ENCODE measurements around the gene CTPS2. TPM values are rescaled to one million over a fixed set of nuclear protein-coding genes. Genes with fewer than 3 reads are reported as not detected.

The CTPS2 gene
- total RNA-seq, 1 donor from 2014 or later: 10.7 TPM

DNA sequence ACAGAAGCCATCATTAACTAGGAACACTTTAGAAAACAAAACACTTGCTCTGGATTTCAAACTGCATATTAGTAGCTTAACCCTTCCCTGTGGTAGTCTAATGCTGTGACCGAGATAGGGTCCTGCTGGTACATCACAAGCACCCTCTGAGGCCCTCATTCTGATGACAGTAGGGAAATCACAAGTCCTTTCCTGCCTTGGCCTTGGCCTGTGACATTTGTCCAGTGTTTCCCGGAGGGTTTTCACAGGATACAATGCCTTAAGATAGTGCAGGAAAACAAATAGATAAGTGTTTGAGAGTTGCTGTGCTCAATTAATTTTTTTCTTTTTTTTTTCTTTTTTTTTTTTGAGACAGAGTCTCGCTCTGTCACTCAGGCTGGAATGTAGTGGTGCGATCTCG, 36.0 kb upstream of the CTPS2 start:
- no peak overlapping the region for H3K27ac ChIP-seq
- no peaks in the 10 kb centered on the region for H3K4me1 ChIP-seq
- TF ChIP-seq, protein P1, sequence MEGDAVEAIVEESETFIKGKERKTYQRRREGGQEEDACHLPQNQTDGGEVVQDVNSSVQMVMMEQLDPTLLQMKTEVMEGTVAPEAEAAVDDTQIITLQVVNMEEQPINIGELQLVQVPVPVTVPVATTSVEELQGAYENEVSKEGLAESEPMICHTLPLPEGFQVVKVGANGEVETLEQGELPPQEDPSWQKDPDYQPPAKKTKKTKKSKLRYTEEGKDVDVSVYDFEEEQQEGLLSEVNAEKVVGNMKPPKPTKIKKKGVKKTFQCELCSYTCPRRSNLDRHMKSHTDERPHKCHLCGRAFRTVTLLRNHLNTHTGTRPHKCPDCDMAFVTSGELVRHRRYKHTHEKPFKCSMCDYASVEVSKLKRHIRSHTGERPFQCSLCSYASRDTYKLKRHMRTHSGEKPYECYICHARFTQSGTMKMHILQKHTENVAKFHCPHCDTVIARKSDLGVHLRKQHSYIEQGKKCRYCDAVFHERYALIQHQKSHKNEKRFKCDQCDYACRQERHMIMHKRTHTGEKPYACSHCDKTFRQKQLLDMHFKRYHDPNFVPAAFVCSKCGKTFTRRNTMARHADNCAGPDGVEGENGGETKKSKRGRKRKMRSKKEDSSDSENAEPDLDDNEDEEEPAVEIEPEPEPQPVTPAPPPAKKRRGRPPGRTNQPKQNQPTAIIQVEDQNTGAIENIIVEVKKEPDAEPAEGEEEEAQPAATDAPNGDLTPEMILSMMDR (IDR thresholded peaks at IDR 0.05): no peak
- H3K27me3 ChIP-seq: no peaks in the 10 kb centered on the region
- ATAC-seq (no peak), DNase-seq (no peak)
- peaks cover 13% of the 10 kb centered on the region for H3K36me3 ChIP-seq
- no peaks in the 10 kb centered on the region for H3K9me3 ChIP-seq
- H3K4me3 ChIP-seq: no peak overlapping the region
- intact Hi-C loops (cut with DNase I): no loop called here

DNA sequence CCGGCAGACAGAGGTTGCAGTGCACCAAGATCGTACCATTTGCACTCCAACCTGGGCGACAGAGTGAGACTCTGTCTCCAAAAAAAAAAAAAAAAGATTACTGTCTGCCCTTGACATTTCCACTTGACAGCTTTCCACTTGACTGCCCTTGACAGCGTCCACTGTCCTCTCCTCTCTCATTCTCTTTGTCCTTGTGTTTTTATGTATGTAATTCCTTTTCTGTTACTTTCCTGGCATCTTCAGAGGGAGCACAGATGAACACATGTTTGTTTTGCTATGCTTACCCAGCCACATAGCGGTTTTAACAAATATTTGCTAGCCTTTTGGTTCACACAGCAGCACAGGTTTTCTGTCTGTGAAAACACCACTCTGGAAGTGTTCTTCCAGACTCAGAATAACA, 33.2 kb upstream of the CTPS2 start:
- no peaks in the 10 kb centered on the region for H3K9me3 ChIP-seq
- no peak for ATAC-seq
- DNase-seq: no peak
- no peaks in the 10 kb centered on the region for H3K4me1 ChIP-seq
- no peaks in the 10 kb centered on the region for H3K27me3 ChIP-seq
- intact Hi-C loops (cut with DNase I): no loop called here
- H3K27ac ChIP-seq: no peak overlapping the region
- H3K36me3 ChIP-seq: peaks cover 21% of the 10 kb centered on the region
- H3K4me3 ChIP-seq: no peak overlapping the region
- TF ChIP-seq, protein P1 (IDR thresholded peaks at IDR 0.05): no peak

DNA sequence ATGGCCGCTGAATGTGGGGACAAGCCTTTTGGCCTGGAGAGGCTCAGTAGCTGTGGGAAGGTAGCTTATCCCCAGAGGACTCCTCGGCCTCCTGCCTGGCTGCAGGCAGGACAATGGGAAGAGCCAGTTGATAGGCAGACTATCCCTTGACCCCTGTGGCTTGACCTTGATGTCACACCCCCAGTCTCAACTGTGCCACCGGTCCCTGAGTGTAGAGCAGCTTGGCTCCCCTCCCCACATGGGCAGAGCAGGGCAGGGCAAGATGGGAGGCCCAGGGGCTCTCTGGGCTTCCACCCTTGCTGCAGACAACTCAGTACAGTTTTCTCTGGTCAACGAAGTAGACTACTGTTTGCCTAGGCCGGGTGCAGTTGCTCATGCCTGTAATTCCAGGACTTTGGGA, 32.6 kb upstream of the CTPS2 start:
- TF ChIP-seq, protein P1 (IDR thresholded peaks at IDR 0.05): no peak
- H3K9me3 ChIP-seq: no peaks in the 10 kb centered on the region

DNA sequence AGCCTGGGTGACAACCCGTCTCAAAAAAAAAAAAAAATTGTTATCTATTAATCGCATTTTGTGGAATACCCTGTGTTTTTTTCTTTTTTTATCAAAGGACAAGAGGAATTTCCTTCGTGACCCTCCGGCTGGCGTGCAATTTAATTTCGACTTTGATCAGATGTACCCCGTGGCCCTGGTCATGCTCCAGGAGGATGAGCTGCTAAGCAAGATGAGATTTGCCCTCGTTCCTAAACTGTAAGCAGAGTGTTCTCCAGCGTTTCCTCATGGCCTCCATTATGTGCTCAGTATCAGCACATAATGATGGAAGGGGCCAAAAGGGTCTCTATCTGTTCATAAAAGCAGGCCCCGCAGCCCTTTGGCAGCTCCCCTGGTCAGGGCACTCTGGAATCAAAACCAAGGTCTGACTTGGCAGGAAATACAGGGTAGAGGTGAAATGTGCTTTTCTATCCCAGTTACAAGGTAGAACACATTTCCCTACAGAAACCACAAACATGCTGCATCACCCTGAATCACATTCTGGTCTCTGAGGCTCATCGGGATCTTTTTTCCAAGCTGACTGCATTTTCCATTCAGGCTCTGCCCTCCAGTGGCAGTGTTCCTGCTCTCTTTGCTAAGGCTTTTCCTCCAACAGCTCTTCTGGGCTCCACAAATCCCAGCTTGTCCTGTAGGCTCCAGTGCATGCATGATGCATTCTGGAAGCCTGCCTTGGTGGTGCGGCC, 31.3 kb upstream of the CTPS2 start:
- DNase-seq: no peak

More for the DNA sequence above, 32.6 kb upstream of the CTPS2 start:
- no peaks in the 10 kb centered on the region for H3K27me3 ChIP-seq
- DNase-seq (no peak), ATAC-seq (no peak)
- intact Hi-C loops (cut with DNase I): no loop called here
- no peak overlapping the region for H3K4me3 ChIP-seq
- H3K4me1 ChIP-seq: no peaks in the 10 kb centered on the region
- H3K36me3 ChIP-seq: peaks cover 21% of the 10 kb centered on the region
- H3K27ac ChIP-seq: no peak overlapping the region

DNA sequence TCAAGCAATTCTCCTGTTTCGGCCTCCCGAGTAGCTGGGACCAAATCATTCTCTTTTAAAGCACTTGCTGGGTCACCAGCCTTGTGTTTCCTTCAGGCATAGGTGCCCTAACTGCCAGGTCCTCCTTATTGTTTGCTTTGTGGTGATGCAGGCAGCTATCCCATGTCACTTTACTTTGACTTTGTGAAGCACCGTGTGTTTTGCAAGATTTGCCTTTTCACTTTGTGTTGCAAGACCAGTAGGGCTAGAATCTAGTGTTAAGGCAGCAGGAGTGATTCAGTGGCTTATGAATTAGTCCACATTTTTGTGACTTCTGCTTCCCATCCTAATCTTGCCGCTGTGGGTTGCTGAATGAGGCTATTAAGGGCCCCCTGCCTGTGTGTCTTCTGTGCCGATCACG, 27.1 kb upstream of the CTPS2 start:
- no peaks in the 10 kb centered on the region for H3K27me3 ChIP-seq
- no peaks in the 10 kb centered on the region for H3K4me1 ChIP-seq
- DNase-seq: no peak
- no peak overlapping the region for H3K4me3 ChIP-seq
- peaks cover 42% of the 10 kb centered on the region for H3K36me3 ChIP-seq
- ATAC-seq: peak; percentile 58
- no peak overlapping the region for H3K27ac ChIP-seq
- intact Hi-C loops (cut with DNase I): no loop called here
- no peaks in the 10 kb centered on the region for H3K9me3 ChIP-seq
- TF ChIP-seq, protein P1 (IDR thresholded peaks at IDR 0.05): no peak

More for the DNA sequence above, 31.3 kb upstream of the CTPS2 start:
- Histone ChIP-seq H3K4me3 (no peak overlapping the region), H3K9me3 (no peaks in the 10 kb centered on the region), H3K27me3 (no peaks in the 10 kb centered on the region), H3K36me3 (peaks cover 21% of the 10 kb centered on the region), H3K4me1 (no peaks in the 10 kb centered on the region), H3K27ac (no peak overlapping the region)
- ATAC-seq: no peak
- TF ChIP-seq, protein P1 (IDR thresholded peaks at IDR 0.05): no peak
- intact Hi-C loops (cut with DNase I): no loop called here
